H9 (cell line): Measurements from ENCODE around the gene SPTBN1. TPM values are rescaled to one million over a fixed set of nuclear protein-coding genes. Genes with fewer than 3 reads are reported as not detected.

Experiments used
- DNase-seq: peaks from one replicate; pipeline ENCODE4 v3.0.0-alpha.2; 2017
- H2AFZ ChIP-seq: one replicate; pipeline ENCODE4 v1.6.1; 2013; ENCODE audit warnings: mild to moderate bottlenecking, low read length, control low read depth, moderate library complexity
- H2AK5ac ChIP-seq: 2 replicates; pipeline ENCODE4 v1.6.1; 2013; ENCODE audit warnings: low read length, control low read depth, mixed read lengths; ENCODE audit not compliant: insufficient read length
- H2BK120ac ChIP-seq: one replicate; pipeline ENCODE4 v1.6.1; 2013; ENCODE audit warnings: low read depth, mild to moderate bottlenecking, low read length, control low read depth, inconsistent platforms; ENCODE audit not compliant: poor library complexity, severe bottlenecking
- H2BK12ac ChIP-seq: 2 replicates; pipeline ENCODE4 v1.6.1; 2013; ENCODE audit warnings: low read length, control low read depth, mixed read lengths, low read depth; ENCODE audit not compliant: insufficient read length
- H2BK15ac ChIP-seq: 2 replicates; pipeline ENCODE4 v1.6.1; 2013; ENCODE audit warnings: low read depth, low read length, control low read depth
- H2BK20ac ChIP-seq: one replicate; pipeline ENCODE4 v1.6.1; 2013; ENCODE audit warnings: low read depth, mild to moderate bottlenecking, low read length, control low read depth, inconsistent platforms; ENCODE audit not compliant: poor library complexity, severe bottlenecking
- H2BK5ac ChIP-seq: 2 replicates; pipeline ENCODE4 v1.6.1; 2013; ENCODE audit warnings: low read length, control low read depth, mixed read lengths; ENCODE audit not compliant: insufficient read length
- H3K14ac ChIP-seq: 2 replicates; pipeline ENCODE4 v1.6.1; 2013; ENCODE audit warnings: low read length, control low read depth; ENCODE audit not compliant: insufficient read depth
- H3K18ac ChIP-seq: 2 replicates; pipeline ENCODE4 v1.6.1; 2013; ENCODE audit warnings: low read depth, mild to moderate bottlenecking, mixed read lengths, low read length, control low read depth; ENCODE audit not compliant: insufficient read length
- H3K23ac ChIP-seq: 2 replicates; pipeline ENCODE4 v1.6.1; 2013; ENCODE audit warnings: low read length, control low read depth, mixed read lengths, low read depth; ENCODE audit not compliant: insufficient read length
- H3K23me2 ChIP-seq: 2 replicates; pipeline ENCODE4 v1.6.1; 2013; ENCODE audit warnings: low read depth, mild to moderate bottlenecking, mixed read lengths, low read length, control low read depth; ENCODE audit not compliant: insufficient read length, poor library complexity, severe bottlenecking
- H3K27ac ChIP-seq: 2 replicates; pipeline ENCODE4 v1.5.1; 2013; ENCODE audit warnings: low read length, control low read depth, mixed read lengths, low read depth; ENCODE audit not compliant: insufficient read length
- H3K27me3 ChIP-seq: 2 replicates; pipeline ENCODE4 v1.6.1; 2013; ENCODE audit warnings: low read length, control low read depth, inconsistent platforms; ENCODE audit not compliant: insufficient read depth
- H3K4ac ChIP-seq: 2 replicates; pipeline ENCODE4 v1.6.1; 2013; ENCODE audit warnings: low read depth, mild to moderate bottlenecking, control low read depth, inconsistent platforms, low read length, moderate library complexity
- H3K4me1 ChIP-seq: 2 replicates; pipeline ENCODE4 v1.6.1; 2013; ENCODE audit warnings: low read length, control low read depth, inconsistent platforms; ENCODE audit not compliant: insufficient read depth
- H3K4me2 ChIP-seq: 2 replicates; pipeline ENCODE4 v1.6.1; 2013; ENCODE audit warnings: low read length, control low read depth, mixed read lengths; ENCODE audit not compliant: insufficient read length, insufficient read depth
- H3K56ac ChIP-seq: 2 replicates; pipeline ENCODE4 v1.6.1; 2013; ENCODE audit warnings: low read depth, mild to moderate bottlenecking, mixed read lengths, low read length, control low read depth; ENCODE audit not compliant: insufficient read length
- H3K79me1 ChIP-seq: 2 replicates; pipeline ENCODE4 v1.6.1; 2013; ENCODE audit warnings: low read depth, mild to moderate bottlenecking, moderate library complexity, low read length, control low read depth, inconsistent platforms; ENCODE audit not compliant: insufficient read depth, poor library complexity, severe bottlenecking
- H3K79me2 ChIP-seq: 2 replicates; pipeline ENCODE4 v1.6.1; 2013; ENCODE audit warnings: low read length, control low read depth, inconsistent platforms; ENCODE audit not compliant: insufficient read depth
- H3K9ac ChIP-seq: 2 replicates; pipeline ENCODE4 v1.6.1; 2013; ENCODE audit warnings: low read length, control low read depth, mixed read lengths; ENCODE audit not compliant: insufficient read length; ENCODE audit errors: extremely low read depth
- H3K9me3 ChIP-seq: one replicate; pipeline ENCODE4 v1.6.1; 2013; ENCODE audit warnings: low read depth, low read length, inconsistent platforms; ENCODE audit not compliant: control insufficient read depth
- H3T11ph ChIP-seq: one replicate; pipeline ENCODE4 v1.6.1; 2013; ENCODE audit warnings: mild to moderate bottlenecking, low read length, control low read depth, inconsistent platforms
- H4K20me1 ChIP-seq: one replicate; pipeline ENCODE4 v1.6.1; 2013; ENCODE audit not compliant: control insufficient read depth, insufficient read length, insufficient read depth
- H4K5ac ChIP-seq: 2 replicates; pipeline ENCODE4 v1.6.1; 2013; ENCODE audit warnings: low read depth, mild to moderate bottlenecking, mixed read lengths, low read length, control low read depth; ENCODE audit not compliant: insufficient read length
- H4K8ac ChIP-seq: replicated peaks from 2 replicates; pipeline ENCODE4 v1.6.1; 2013; ENCODE audit warnings: low read length, control low read depth, mixed read lengths, low read depth; ENCODE audit not compliant: insufficient read length
- H4K91ac ChIP-seq: 2 replicates; pipeline ENCODE4 v1.6.1; 2013; ENCODE audit warnings: low read depth, mild to moderate bottlenecking, moderate library complexity, mixed read lengths, low read length, control low read depth; ENCODE audit not compliant: insufficient read length
- H3K27ac Mint-ChIP-seq, 3 experiments: 2 replicates in 2 of 3; 3 replicates in 1 of 3; pipeline ENCODE4 v1.8.0; 2020 to 2021; ENCODE audit warnings: mixed read lengths in 3 of 3, mild to moderate bottlenecking in 1 of 3, moderate library complexity in 1 of 3
- H3K27me3 Mint-ChIP-seq: 2 replicates; pipeline ENCODE4 v1.8.0; 2021; ENCODE audit warnings: low read depth, mild to moderate bottlenecking, moderate library complexity, mixed read lengths
- H3K36me3 Mint-ChIP-seq, 3 experiments: 2 replicates in 2 of 3; 3 replicates in 1 of 3; pipeline ENCODE4 v1.8.0; 2020 to 2021; ENCODE audit warnings: low read depth in 3 of 3, mixed read lengths in 3 of 3; ENCODE audit not compliant: insufficient read depth in 1 of 3
- H3K4me1 Mint-ChIP-seq, 2 experiments: 2 replicates each; pipeline ENCODE4 v1.8.0; 2020; ENCODE audit warnings: mixed read lengths in 2 of 2
- H3K4me3 Mint-ChIP-seq, 2 experiments: 2 replicates in 1 of 2; 3 replicates in 1 of 2; pipeline ENCODE4 v1.8.0; 2020 to 2021; ENCODE audit warnings: mild to moderate bottlenecking in 2 of 2, mixed read lengths in 2 of 2, moderate library complexity in 1 of 2
- H3K9me3 Mint-ChIP-seq, 2 experiments: 2 replicates in 1 of 2; 3 replicates in 1 of 2; pipeline ENCODE4 v1.8.0; 2020; ENCODE audit warnings: mild to moderate bottlenecking in 2 of 2, mixed read lengths in 2 of 2, moderate library complexity in 1 of 2
- CTCF ChIP-seq: fragments of 200-600 bp; sonication (generic); conservative IDR thresholded peaks from 3 replicates; pipeline ENCODE4 v1.8.0; 2021; ENCODE audit warnings: antibody characterized with exemption, mild to moderate bottlenecking
- WGBS: extraction: QIAGEN DNeasy Blood & Tissue Kit; methylation state at CpG from one replicate; pipeline ENCODE4 v1.1.7; 2013; ENCODE audit warnings: missing lambda C conversion rate, low lambda C conversion rate, mixed read lengths; ENCODE audit not compliant: insufficient read length; ENCODE audit errors: extremely low coverage; 5-methylcytosine and 5-hydroxymethylcytosine counted together
- total RNA-seq: library from RNA; stranded (reverse); gene quantifications from 2 replicates; pipeline ENCODE4 v1.2.1, GENCODE V29; 2021

SPTBN1 gene
- total RNA-seq, 1 experiment from 2014 or later = 164 TPM

GRCh38 chr2:54677476-54678265, 221.5 kb downstream of the SPTBN1 start:
- WGBS = no CpG with 5 or more reads among the region's 6 CpGs
- Histone ChIP-seq H4K20me1 (no peaks in the 10 kb centered on the region), H2BK12ac (no peak overlapping the region), H2AFZ (no peak overlapping the region), H4K91ac (no peak overlapping the region), H2BK5ac (no peak overlapping the region), H3T11ph (no peak overlapping the region), H2BK15ac (no peak overlapping the region), H3K79me1 (no peaks in the 10 kb centered on the region), H3K9me3 (no peaks in the 10 kb centered on the region), H4K8ac (no peak overlapping the region), H3K27ac (no peak overlapping the region), H2AK5ac (no peak overlapping the region), H3K9ac (no peak overlapping the region), H3K18ac (no peak overlapping the region), H3K27me3 (no peaks in the 10 kb centered on the region), H2BK20ac (no peak overlapping the region), H3K79me2 (no peaks in the 10 kb centered on the region), H4K5ac (no peak overlapping the region), H3K23me2 (no peaks in the 10 kb centered on the region), H3K14ac (no peak overlapping the region), H3K23ac (no peak overlapping the region), H3K56ac (no peak overlapping the region), H3K4ac (no peak overlapping the region), H2BK120ac (no peak overlapping the region), H3K4me1 (no peaks in the 10 kb centered on the region), H3K4me2 (no peak overlapping the region)
- no peak overlapping the region for H3K4me3 Mint-ChIP-seq
- H3K4me1 Mint-ChIP-seq = peaks cover 10 to 13% of the 10 kb centered on the region in 2 experiments
- H3K36me3 Mint-ChIP-seq = no peaks in the 10 kb centered on the region
- H3K27ac Mint-ChIP-seq = no peak overlapping the region
- no peaks in the 10 kb centered on the region for H3K9me3 Mint-ChIP-seq
- TF ChIP-seq CTCF = 0 out of 3 replicates have a peak, but pooled peaks have one; percentile 24
- H3K27me3 Mint-ChIP-seq = no peaks in the 10 kb centered on the region; the same call in 1 of the 2 replicates
- DNase-seq = no peak
